ENCODE results near the gene CACNG7. TPM values are rescaled to one million over a fixed set of nuclear protein-coding genes. Genes with fewer than 3 reads are reported as not detected.
A peak's percentile ranks its signal among the peaks of the same experiment; 100 is the strongest.

CACNG7 gene
- total RNA-seq, 1 experiment from 2014 or later: 22.7 TPM

- Histone ChIP-seq H3K79me1 (ENCODE audit: insufficient read depth, low read depth, low read length, poor library complexity, severe bottlenecking) (no peaks in the 10 kb centered on the region), H3K27ac (ENCODE audit: insufficient read length, low read depth, low read length) (no peak overlapping the region), H4K8ac (replicated peaks; ENCODE audit: insufficient read length, low read depth, low read length) (no peak overlapping the region), H3K4me1 (ENCODE audit: insufficient read depth, low read length) (peaks cover 2% of the 10 kb centered on the region; the same call in 1 of the 2 replicates), H2AFZ (ENCODE audit: low read length) (no peak overlapping the region), H3K23ac (ENCODE audit: insufficient read length, low read depth, low read length) (no peak overlapping the region), H2BK120ac (ENCODE audit: low read depth, low read length, poor library complexity, severe bottlenecking) (no peak overlapping the region), H3K18ac (ENCODE audit: insufficient read length, low read depth, low read length) (peak overlapping the region; percentile 58), H3K23me2 (ENCODE audit: insufficient read length, low read depth, low read length, poor library complexity, severe bottlenecking) (peaks cover 24% of the 10 kb centered on the region), H4K5ac (ENCODE audit: insufficient read length, low read depth, low read length) (no peak overlapping the region), H2BK12ac (ENCODE audit: insufficient read length, low read depth, low read length) (no peak overlapping the region), H3K27me3 (ENCODE audit: insufficient read depth, low read length) (no peaks in the 10 kb centered on the region), H3T11ph (ENCODE audit: low read length) (no peak overlapping the region), H3K9me3 (ENCODE audit: control insufficient read depth, low read depth, low read length) (no peaks in the 10 kb centered on the region), H3K79me2 (ENCODE audit: insufficient read depth, low read length) (no peaks in the 10 kb centered on the region), H3K56ac (ENCODE audit: insufficient read length, low read depth, low read length) (no peak overlapping the region), H3K4ac (ENCODE audit: low read depth, low read length) (no peak overlapping the region), H3K9ac (ENCODE audit: extremely low read depth, insufficient read length, low read length) (no peak overlapping the region), H3K4me2 (ENCODE audit: insufficient read depth, insufficient read length, low read length) (peak overlapping the region; percentile 81), H4K20me1 (ENCODE audit: control insufficient read depth, insufficient read depth, insufficient read length) (no peaks in the 10 kb centered on the region), H2BK5ac (ENCODE audit: insufficient read length, low read length) (no peak overlapping the region), H3K14ac (ENCODE audit: insufficient read depth, low read length) (no peak overlapping the region), H2BK15ac (ENCODE audit: low read depth, low read length) (no peak overlapping the region), H4K91ac (ENCODE audit: insufficient read length, low read depth, low read length) (no peak overlapping the region), H2AK5ac (ENCODE audit: insufficient read length, low read length) (no peak overlapping the region), H2BK20ac (ENCODE audit: low read depth, low read length, poor library complexity, severe bottlenecking) (no peak overlapping the region)
- no CpG with 5 or more reads among the region's 54 CpGs for WGBS (ENCODE audit: extremely low coverage, insufficient read length, low lambda C conversion rate)
- peaks cover 12 to 18% of the 10 kb centered on the region in 2 experiments for H3K4me1 Mint-ChIP-seq
- H3K36me3 Mint-ChIP-seq (ENCODE audit: insufficient read depth in 1 of 3, low read depth in 3 of 3): no peaks in the 10 kb centered on the region; a peak in 2 of 7 replicates
- H3K27ac Mint-ChIP-seq: peak overlapping the region; percentile 91 to 98 (median 95); a peak in 6 of 7 replicates
- peaks cover 13% of the 10 kb centered on the region for H3K27me3 Mint-ChIP-seq (ENCODE audit: low read depth)
- DNase-seq: peak; percentile 99
- H3K4me3 Mint-ChIP-seq: peak overlapping the region; percentile 73 to 96
- no peak for TF ChIP-seq CTCF (conservative IDR thresholded peaks at IDR 0.05)
- H3K9me3 Mint-ChIP-seq: no peaks in the 10 kb centered on the region; a peak in 1 of 5 replicates
These were observed 69.1 kb downstream of the CACNG7 start for GRCh38 chr19:53977991-53978731.
